Tibial nerve (tissue), 4 donors: ENCODE results near the gene CHD6. TPM values are rescaled to one million over a fixed set of nuclear protein-coding genes. Genes with fewer than 3 reads are reported as not detected.

ENCODE experiments used
- DNase-seq, 2 donors: peaks; one replicate each; pipeline ENCODE4 v3.0.0-alpha.2; 2019; ENCODE audit warnings: low spot score in 2 of 2
- H3K27ac ChIP-seq, 4 donors: fragments of 200-600 bp; sonication (generic) in 3 of 4; one replicate each; pipeline ENCODE4 v1.5.1; 2017 to 2019; ENCODE audit warnings: mild to moderate bottlenecking in 1 of 4
- H3K27me3 ChIP-seq, 2 donors: fragments of 200-600 bp; sonication (generic) in 1 of 2; one replicate each; pipeline versions ENCODE4 v1.5.1 to v1.6.0; 2017 to 2019
- H3K36me3 ChIP-seq, 3 donors: fragments of 200-600 bp; sonication (generic); one replicate each; pipeline ENCODE4 v1.5.1; 2018 to 2019
- H3K4me1 ChIP-seq, 4 donors: fragments of 200-600 bp; sonication (generic) in 3 of 4; one replicate each; pipeline ENCODE4 v1.5.1; 2017 to 2019
- H3K4me3 ChIP-seq, 4 donors: fragments of 200-600 bp; sonication (generic) in 3 of 4; one replicate each; pipeline ENCODE4 v1.5.1; 2017 to 2019; ENCODE audit warnings: mild to moderate bottlenecking in 1 of 4, moderate library complexity in 1 of 4
- H3K9me3 ChIP-seq, 4 donors: fragments of 200-600 bp; sonication (generic) in 3 of 4; one replicate each; pipeline ENCODE4 v1.5.1; 2017 to 2019
- CTCF ChIP-seq, 5 experiments: fragments of 200-600 bp in 3 of 5; fragments of 450-650 bp in 2 of 5; sonication (generic) in 3 of 5; IDR thresholded peaks; one replicate each; pipeline ENCODE4 v1.5.1; 2016 to 2019; ENCODE audit warnings: antibody characterized with exemption in 5 of 5, mild to moderate bottlenecking in 3 of 5, moderate library complexity in 2 of 5
- EP300 ChIP-seq, 2 donors: sonication (generic); formaldehyde crosslinking; IDR thresholded peaks; one replicate each; pipeline ENCODE4 v1.6.1; 2017; ENCODE audit warnings: antibody characterized with exemption in 2 of 2, mild to moderate bottlenecking in 1 of 2
- POLR2A ChIP-seq, 2 donors: fragments of 450-650 bp; IDR thresholded peaks; one replicate each; pipeline ENCODE4 v1.6.1; 2017; ENCODE audit warnings: antibody characterized with exemption in 2 of 2, mild to moderate bottlenecking in 2 of 2, moderate library complexity in 2 of 2
- WGBS, 2 donors: methylation state at CpG; one replicate each; pipeline ENCODE4 v1.1.5; 2018; 5-methylcytosine and 5-hydroxymethylcytosine counted together
- total RNA-seq, 4 donors: library from RNA; depleted of rRNA; stranded (reverse); fragments of >200 nt; gene quantifications; one replicate each; pipeline ENCODE4 v1.1.0, GENCODE V29; 2016

Gene CHD6
- total RNA-seq, 4 donors from 2014 or later = 52.0 to 58.2 (median 54.9) TPM

- Histone ChIP-seq H3K4me1 (peaks cover 0 to 16% (median 0%) of the 10 kb centered on the region in 4 donors), H3K36me3 (peaks cover 0 to 10% (median 0%) of the 10 kb centered on the region in 3 donors), H3K27me3 (peaks cover 0 to 32% of the 10 kb centered on the region in 2 donors), H3K27ac (peak overlapping the region in 1 of 4 donors; percentile 8), H3K4me3 (peak overlapping the region; percentile 12 to 55 (median 32)), H3K9me3 (peaks cover 0 to 2% (median 0%) of the 10 kb centered on the region in 4 donors)
- no peak for DNase-seq
- TF ChIP-seq CTCF (IDR thresholded peaks at IDR 0.05) (no peak), EP300 (IDR thresholded peaks at IDR 0.05) (no peak), POLR2A (IDR thresholded peaks at IDR 0.05) (no peak)
- 6 to 8% methylated on average over 32 to 38 of the region's 76 CpGs for WGBS, 2 donors
Observed at GRCh38 chr20:41365777-41366545, 252.2 kb downstream of the CHD6 start.

- Histone ChIP-seq H3K4me3 (peak overlapping the region in 3 of 4 donors; percentile 25 to 55 (median 38)), H3K27ac (peak overlapping the region in 1 of 4 donors; percentile 8), H3K36me3 (peaks cover 0 to 18% (median 0%) of the 10 kb centered on the region in 3 donors), H3K9me3 (no peaks in the 10 kb centered on the region), H3K27me3 (peaks cover 0 to 32% of the 10 kb centered on the region in 2 donors), H3K4me1 (peaks cover 0 to 16% (median 0%) of the 10 kb centered on the region in 4 donors)
- DNase-seq = no peak
- TF ChIP-seq CTCF (IDR thresholded peaks at IDR 0.05) = no peak
- no peak for TF ChIP-seq POLR2A (IDR thresholded peaks at IDR 0.05)
- no peak for TF ChIP-seq EP300 (IDR thresholded peaks at IDR 0.05)
- WGBS, 2 donors = 80 to 82% methylated on average over 19 of the region's 19 CpGs
Observed at GRCh38 chr20:41364967-41365765, 253.0 kb downstream of the CHD6 start.

- TF ChIP-seq POLR2A (IDR thresholded peaks at IDR 0.05) (no peak), CTCF (IDR thresholded peaks at IDR 0.05) (no peak), EP300 (IDR thresholded peaks at IDR 0.05) (no peak)
- H3K27me3 ChIP-seq = peaks cover 0 to 32% of the 10 kb centered on the region in 2 donors
- H3K4me1 ChIP-seq = peaks cover 0 to 16% (median 0%) of the 10 kb centered on the region in 4 donors
Observed at GRCh38 chr20:41364236-41364855, 253.8 kb downstream of the CHD6 start.

GRCh38 chr20:41363601-41364000 lies 254.6 kb downstream of the CHD6 start:
- no peak overlapping the region for H3K4me3 ChIP-seq
- no peak for TF ChIP-seq CTCF (IDR thresholded peaks at IDR 0.05)
- no peak for TF ChIP-seq POLR2A (IDR thresholded peaks at IDR 0.05)
- TF ChIP-seq EP300 (IDR thresholded peaks at IDR 0.05) = no peak
- no peaks in the 10 kb centered on the region for H3K9me3 ChIP-seq
- peaks cover 0 to 16% (median 0%) of the 10 kb centered on the region in 4 donors for H3K4me1 ChIP-seq
- peaks cover 0 to 32% of the 10 kb centered on the region in 2 donors for H3K27me3 ChIP-seq
- 100% methylated on average over 1 to 6 of the region's 7 CpGs for WGBS, 2 donors
- peaks cover 0 to 32% (median 0%) of the 10 kb centered on the region in 3 donors for H3K36me3 ChIP-seq
- H3K27ac ChIP-seq = no peak overlapping the region
- DNase-seq = no peak

More at GRCh38 chr20:41364236-41364855, 253.8 kb downstream of the CHD6 start:
- 83 to 93% methylated on average over 10 to 13 of the region's 13 CpGs for WGBS, 2 donors
- Histone ChIP-seq H3K36me3 (peaks cover 0 to 26% (median 0%) of the 10 kb centered on the region in 3 donors), H3K9me3 (no peaks in the 10 kb centered on the region), H3K27ac (no peak overlapping the region), H3K4me3 (no peak overlapping the region)
- DNase-seq = no peak
